ENCODE data around the gene CBLB.
A peak's percentile ranks its signal among the peaks of the same experiment; 100 is the strongest.

DNA sequence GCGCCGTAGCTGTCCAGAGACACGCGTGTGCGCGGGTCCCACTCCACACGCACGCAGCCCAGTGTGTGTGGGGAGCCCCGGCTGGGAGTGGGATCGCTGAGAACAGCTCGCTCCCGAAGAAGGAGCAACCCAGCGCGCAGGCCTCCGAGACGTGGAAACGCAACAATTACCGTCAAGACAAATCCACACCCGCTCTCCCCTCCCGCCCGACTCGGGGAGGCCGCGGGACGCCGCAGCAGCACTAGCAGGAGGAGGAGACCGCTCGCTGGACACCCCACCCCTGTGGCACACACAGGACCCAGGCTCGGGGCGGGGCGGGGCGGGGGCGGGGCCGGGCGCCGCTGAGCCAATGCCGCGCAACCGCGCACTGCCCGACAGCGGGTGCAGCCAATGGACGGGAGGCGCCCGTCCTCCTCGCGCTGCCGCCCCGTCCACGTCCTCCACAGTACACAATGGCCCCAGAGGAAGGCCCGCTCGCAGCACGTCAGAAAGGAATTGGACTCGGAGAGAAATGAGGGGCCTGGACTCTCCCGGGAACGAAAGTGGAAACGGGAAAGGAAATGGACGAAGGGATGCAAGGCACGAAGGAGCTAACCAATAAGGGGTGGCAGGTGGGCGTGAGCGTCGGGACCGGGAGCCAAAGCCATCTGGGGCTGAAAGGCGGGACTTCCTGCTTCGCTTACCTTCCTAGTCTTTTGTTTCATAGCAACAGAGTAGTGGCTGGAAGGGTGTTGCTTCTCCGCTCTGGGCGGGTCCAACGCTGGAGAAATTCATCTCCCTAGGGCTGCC lies at the start of gene CBLB:
- TF ChIP-seq, protein P1, sequence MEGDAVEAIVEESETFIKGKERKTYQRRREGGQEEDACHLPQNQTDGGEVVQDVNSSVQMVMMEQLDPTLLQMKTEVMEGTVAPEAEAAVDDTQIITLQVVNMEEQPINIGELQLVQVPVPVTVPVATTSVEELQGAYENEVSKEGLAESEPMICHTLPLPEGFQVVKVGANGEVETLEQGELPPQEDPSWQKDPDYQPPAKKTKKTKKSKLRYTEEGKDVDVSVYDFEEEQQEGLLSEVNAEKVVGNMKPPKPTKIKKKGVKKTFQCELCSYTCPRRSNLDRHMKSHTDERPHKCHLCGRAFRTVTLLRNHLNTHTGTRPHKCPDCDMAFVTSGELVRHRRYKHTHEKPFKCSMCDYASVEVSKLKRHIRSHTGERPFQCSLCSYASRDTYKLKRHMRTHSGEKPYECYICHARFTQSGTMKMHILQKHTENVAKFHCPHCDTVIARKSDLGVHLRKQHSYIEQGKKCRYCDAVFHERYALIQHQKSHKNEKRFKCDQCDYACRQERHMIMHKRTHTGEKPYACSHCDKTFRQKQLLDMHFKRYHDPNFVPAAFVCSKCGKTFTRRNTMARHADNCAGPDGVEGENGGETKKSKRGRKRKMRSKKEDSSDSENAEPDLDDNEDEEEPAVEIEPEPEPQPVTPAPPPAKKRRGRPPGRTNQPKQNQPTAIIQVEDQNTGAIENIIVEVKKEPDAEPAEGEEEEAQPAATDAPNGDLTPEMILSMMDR (IDR thresholded peaks at IDR 0.05), result no peak
- peak; percentile 78 to 84 for TF ChIP-seq POLR2A (IDR thresholded peaks at IDR 0.05)

Data from adrenal gland (tissue), 5 donors.